ENCODE measurements around the gene KDM4B.

The KDM4B gene

DNA sequence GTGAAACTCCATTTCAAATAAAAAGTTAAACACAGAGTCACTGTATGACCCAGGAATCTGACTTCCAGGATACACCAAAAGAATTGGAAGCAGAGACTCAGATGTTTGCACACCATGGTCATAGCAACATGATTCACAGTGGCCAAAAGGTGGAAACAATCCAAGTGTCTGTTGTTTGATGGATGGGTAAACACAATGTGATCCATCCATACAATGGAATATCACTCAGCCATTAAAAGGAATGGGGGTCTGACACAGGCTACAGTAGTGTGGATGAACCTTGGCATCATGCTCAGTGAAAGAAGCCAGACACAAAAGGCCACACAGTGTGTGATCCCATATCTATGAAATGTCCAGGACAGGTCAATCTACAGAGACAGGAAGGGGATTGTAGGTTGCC, 197.3 kb downstream of the KDM4B start:
- TF ChIP-seq, protein P1, sequence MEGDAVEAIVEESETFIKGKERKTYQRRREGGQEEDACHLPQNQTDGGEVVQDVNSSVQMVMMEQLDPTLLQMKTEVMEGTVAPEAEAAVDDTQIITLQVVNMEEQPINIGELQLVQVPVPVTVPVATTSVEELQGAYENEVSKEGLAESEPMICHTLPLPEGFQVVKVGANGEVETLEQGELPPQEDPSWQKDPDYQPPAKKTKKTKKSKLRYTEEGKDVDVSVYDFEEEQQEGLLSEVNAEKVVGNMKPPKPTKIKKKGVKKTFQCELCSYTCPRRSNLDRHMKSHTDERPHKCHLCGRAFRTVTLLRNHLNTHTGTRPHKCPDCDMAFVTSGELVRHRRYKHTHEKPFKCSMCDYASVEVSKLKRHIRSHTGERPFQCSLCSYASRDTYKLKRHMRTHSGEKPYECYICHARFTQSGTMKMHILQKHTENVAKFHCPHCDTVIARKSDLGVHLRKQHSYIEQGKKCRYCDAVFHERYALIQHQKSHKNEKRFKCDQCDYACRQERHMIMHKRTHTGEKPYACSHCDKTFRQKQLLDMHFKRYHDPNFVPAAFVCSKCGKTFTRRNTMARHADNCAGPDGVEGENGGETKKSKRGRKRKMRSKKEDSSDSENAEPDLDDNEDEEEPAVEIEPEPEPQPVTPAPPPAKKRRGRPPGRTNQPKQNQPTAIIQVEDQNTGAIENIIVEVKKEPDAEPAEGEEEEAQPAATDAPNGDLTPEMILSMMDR (IDR thresholded peaks at IDR 0.05; ENCODE audit: low read depth, low read length) = no peak
- H3K27me3 ChIP-seq = no peaks in the 10 kb centered on the region
- no peaks in the 10 kb centered on the region for H3K36me3 ChIP-seq
- no peaks in the 10 kb centered on the region for H3K9me3 ChIP-seq
- no peaks in the 10 kb centered on the region for H3K4me1 ChIP-seq
- DNase-seq = no peak
- H3K4me3 ChIP-seq (ENCODE audit: low read depth, low read length) = no peak overlapping the region

GRCh38 chr19:5170329-5170745, 201.4 kb downstream of the KDM4B start:
- Histone ChIP-seq H3K27me3 (no peaks in the 10 kb centered on the region), H3K36me3 (no peaks in the 10 kb centered on the region), H3K9me3 (no peaks in the 10 kb centered on the region), H3K4me1 (no peaks in the 10 kb centered on the region), H3K4me3 (ENCODE audit: low read depth, low read length) (no peak overlapping the region)
- TF ChIP-seq, protein P1 (IDR thresholded peaks at IDR 0.05; ENCODE audit: low read depth, low read length) = peak; percentile 64
- DNase-seq = peak; percentile 49

DNA sequence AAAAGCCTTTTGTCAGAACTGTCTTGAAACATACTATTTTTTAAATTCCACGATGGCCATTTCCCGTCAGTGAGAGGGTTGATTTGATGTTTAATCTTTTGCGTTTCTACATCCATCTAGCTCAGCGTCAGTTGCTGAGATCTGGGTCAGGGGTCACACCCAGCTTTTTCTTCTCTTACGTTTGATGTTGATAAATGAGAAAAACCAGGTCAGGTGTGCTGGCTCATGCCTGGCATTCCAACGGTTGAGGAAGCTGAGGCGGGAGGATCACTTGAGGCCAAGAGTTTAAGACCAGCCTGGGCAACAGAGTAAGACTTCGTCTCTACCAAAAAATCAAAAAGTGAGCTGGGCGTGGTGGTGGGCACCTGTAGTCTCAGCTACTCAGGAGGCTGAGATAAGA, 202.8 kb downstream of the KDM4B start:
- H3K36me3 ChIP-seq = no peaks in the 10 kb centered on the region
- H3K9me3 ChIP-seq = no peaks in the 10 kb centered on the region
- TF ChIP-seq, protein P1 (IDR thresholded peaks at IDR 0.05; ENCODE audit: low read depth, low read length) = no peak
- no peaks in the 10 kb centered on the region for H3K4me1 ChIP-seq
- no peak overlapping the region for H3K4me3 ChIP-seq (ENCODE audit: low read depth, low read length)
- H3K27me3 ChIP-seq = no peaks in the 10 kb centered on the region
- DNase-seq = no peak

- TF ChIP-seq, protein P1 (IDR thresholded peaks at IDR 0.05; ENCODE audit: low read depth, low read length) = no peak
- DNase-seq = no peak
- Histone ChIP-seq H3K4me3 (ENCODE audit: low read depth, low read length) (no peak overlapping the region), H3K9me3 (no peaks in the 10 kb centered on the region), H3K27me3 (no peaks in the 10 kb centered on the region), H3K36me3 (no peaks in the 10 kb centered on the region), H3K4me1 (no peaks in the 10 kb centered on the region)
These were observed 204.1 kb downstream of the KDM4B start for GRCh38 chr19:5172859-5173630.

DNA sequence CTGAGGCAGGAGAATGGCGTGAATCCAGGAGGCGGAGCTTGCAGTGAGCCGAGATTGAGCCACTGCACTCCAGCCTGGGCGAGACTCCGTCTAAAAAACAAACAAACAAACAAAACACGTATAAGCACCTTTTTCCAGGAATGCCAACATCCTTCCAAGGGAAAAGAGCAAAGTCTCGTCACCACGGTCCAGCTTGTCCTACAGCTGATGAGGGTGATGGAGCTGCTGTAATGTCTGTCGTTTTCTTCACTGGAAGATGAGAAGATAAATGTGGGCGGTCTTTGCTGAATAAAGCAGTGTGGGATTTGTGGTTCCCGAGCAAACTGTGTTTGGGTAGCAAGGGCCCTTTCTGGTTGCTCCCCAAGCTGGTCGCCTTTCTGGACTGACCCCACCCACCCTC, 205.1 kb downstream of the KDM4B start:
- Histone ChIP-seq H3K4me3 (ENCODE audit: low read depth, low read length) (no peak overlapping the region), H3K27me3 (no peaks in the 10 kb centered on the region), H3K4me1 (no peaks in the 10 kb centered on the region), H3K9me3 (no peaks in the 10 kb centered on the region), H3K36me3 (no peaks in the 10 kb centered on the region)
- DNase-seq = no peak
- TF ChIP-seq, protein P1 (IDR thresholded peaks at IDR 0.05; ENCODE audit: low read depth, low read length) = no peak

- TF ChIP-seq, protein P1 (IDR thresholded peaks at IDR 0.05; ENCODE audit: low read depth, low read length) = no peak
- Histone ChIP-seq H3K4me1 (no peaks in the 10 kb centered on the region), H3K36me3 (no peaks in the 10 kb centered on the region), H3K9me3 (no peaks in the 10 kb centered on the region), H3K4me3 (ENCODE audit: low read depth, low read length) (no peak overlapping the region), H3K27me3 (peaks cover 6% of the 10 kb centered on the region; the same call in 1 of the 2 replicates)
- DNase-seq = no peak
These were observed 209.0 kb downstream of the KDM4B start for GRCh38 chr19:5177745-5178450.

Measured in BE2C (cell line).